GM19463 (cell line): Measurements from ENCODE around the gene KIF3A.

Experiments
- ATAC-seq: cut with Tn5 transposase; IDR thresholded peaks from one replicate; pipeline ENCODE4 v1.9.1; 2021; ENCODE audit warnings: mild to moderate bottlenecking, moderate library complexity; ENCODE audit not compliant: unreplicated experiment

Gene KIF3A

DNA sequence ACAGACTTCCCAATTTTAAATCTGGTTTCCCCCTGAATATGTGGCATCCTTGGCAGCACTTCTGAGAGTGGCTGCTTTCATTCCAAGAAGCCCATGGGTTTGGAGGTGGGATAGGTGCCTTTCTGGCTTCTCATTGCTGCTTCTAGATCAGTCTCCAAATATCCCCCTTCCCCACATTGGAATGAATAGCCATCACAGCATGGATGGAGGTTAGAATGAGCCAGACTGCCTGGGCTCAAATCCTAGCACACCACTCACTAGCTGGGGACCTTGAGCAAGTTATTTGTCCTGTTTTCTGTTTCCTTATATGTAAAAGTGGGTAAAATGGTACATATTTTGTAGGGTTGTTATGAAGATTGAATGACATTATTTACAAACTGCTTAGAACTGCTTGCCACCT is 93.2 kb downstream of the KIF3A start:
- no peak for ATAC-seq
